Hematopoietic multipotent progenitor cell treated with erythropoietin and hydrocortisone succinate and interleukin-3 and kit ligand, for 8 days (in vitro differentiated cells): Measurements from ENCODE around the gene RFFL.
"Not testable (repeated sequence)": the region's sequence is repeated elsewhere in the genome, so short reads cannot be mapped to it uniquely, and the experiment has no call there.

Experiments
- DNase-seq: peaks from one replicate; pipeline ENCODE4 v3.0.0-alpha.2; 2015

Gene RFFL

DNA sequence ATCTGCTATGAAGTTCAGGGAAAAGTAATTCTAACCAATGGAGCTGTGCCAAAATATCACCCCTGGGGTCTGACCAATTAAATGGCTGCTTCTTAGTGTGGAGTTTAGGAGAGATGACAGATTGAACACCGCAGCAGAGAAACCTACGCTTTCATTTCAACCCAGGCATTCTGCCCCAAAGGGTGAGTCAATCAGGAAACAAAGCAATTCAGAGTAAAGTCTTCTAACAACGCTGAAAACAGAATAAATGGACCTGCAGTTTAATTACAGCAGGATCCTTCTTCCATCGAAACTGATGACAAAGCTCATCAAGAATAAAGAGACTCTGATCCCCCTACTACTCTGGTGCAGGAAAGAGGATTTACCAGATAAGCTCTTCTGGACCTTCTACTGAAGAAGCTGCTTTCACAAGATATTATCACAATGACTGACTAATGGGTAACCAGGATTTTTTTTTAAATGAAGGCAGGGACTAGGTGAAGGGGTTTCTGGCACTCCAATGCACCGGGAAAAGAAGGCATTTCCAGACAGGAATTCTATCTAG lies 16.7 kb downstream of the RFFL start:
- DNase-seq: no peak

- no peak for DNase-seq
These were observed 17.3 kb downstream of the RFFL start for GRCh38 chr17:35046245-35046644.

- not testable (repeated sequence) for DNase-seq
These were observed 18.0 kb downstream of the RFFL start for GRCh38 chr17:35045458-35045979.

GRCh38 chr17:35044181-35044580 lies 19.3 kb downstream of the RFFL start:
- DNase-seq: no peak

GRCh38 chr17:35041390-35041789 lies 22.1 kb downstream of the RFFL start:
- DNase-seq: no peak

DNA sequence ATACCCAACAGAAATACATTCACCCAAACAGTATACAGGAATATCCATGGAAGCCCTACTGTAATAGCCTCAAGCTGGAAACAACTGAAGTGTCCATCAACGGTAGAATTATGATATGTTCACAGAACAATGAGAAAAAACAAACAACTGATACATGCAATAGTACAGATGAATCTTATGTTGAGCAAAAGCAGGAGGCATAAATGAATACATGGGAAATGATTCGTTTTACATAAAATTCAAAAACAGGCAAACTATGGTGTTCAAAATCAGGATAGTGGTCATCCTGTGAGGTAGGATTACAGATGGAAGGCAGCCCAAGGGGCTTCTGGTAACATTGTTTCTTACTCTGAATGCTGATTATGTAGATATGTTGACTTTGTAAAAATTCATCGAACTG lies 25.1 kb downstream of the RFFL start:
- DNase-seq: no peak

- no peak for DNase-seq
These were observed 32.7 kb downstream of the RFFL start for GRCh38 chr17:35030780-35031179.

DNA sequence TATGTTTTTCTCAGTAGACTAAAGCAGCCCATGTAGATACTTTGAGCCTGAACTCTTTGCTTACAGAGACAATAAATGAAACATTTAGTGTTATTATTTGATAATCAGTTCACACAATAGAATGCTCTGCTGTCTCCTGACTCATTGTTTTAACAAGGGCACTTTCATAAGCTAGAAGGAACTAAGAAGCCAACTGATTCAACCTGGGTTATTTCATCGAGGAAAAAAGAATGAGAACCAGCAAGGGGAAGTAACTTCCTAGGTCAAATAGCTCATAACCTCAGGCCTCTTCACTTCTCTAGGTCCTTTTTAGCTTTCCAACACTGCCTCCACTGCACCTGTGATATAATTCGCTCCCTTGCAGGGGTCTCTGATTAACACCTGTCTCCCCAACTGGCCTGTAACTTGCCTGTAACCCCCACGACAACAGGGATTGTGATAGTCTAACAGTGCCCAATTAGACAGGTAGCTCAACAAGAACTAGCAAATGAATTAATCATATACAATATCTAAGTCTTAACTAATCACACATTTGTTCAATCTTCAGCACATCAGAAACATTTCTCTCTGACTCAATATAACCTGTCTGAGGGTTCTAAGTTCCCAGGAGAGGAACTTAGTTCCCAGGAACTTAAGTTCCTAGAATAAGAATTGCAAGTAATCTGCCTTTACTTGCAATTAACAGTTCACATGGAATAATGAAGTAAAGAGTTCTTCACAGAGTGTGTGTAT lies 34.8 kb downstream of the RFFL start:
- DNase-seq: no peak

DNA sequence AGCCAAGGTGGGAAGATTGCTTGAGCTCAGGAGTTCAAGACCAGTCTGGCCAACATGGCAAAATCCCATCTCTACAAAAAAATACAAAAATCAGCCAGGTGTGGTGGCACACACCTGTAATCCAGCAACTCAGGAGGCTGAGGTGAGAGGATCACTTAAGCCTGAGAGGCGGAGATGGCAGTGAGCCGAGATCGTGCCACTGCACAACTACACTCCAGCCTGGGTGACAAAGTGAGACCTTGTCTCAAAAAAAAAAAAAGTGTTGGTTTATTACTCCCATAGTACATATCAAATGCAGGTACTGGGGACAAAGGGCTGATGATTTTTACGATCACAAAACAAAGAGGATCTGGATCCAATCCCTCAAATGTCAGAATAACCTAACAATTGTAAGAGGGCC lies 35.4 kb downstream of the RFFL start:
- DNase-seq: not testable (repeated sequence)

DNA sequence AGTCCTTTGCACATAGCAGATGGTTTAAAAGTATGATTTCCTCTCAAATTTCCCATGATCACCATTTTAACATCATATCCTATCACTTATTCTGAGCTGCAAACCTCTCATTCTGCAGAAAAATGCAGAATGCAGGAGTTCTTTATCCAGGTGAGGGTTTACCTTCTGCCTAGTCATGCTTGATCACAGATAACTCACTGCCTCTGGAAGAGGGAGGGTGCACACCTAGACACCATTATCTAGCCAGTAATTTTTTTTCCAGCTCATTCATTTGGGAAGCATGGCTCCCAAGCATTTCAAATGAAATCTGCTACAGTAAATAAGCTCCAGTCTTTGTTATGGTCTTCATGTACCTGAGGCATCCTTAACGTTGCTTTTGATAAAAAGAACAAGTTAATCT lies 38.0 kb downstream of the RFFL start:
- DNase-seq: no peak

GRCh38 chr17:35023538-35023937 lies 40.0 kb downstream of the RFFL start:
- DNase-seq: no peak

DNA sequence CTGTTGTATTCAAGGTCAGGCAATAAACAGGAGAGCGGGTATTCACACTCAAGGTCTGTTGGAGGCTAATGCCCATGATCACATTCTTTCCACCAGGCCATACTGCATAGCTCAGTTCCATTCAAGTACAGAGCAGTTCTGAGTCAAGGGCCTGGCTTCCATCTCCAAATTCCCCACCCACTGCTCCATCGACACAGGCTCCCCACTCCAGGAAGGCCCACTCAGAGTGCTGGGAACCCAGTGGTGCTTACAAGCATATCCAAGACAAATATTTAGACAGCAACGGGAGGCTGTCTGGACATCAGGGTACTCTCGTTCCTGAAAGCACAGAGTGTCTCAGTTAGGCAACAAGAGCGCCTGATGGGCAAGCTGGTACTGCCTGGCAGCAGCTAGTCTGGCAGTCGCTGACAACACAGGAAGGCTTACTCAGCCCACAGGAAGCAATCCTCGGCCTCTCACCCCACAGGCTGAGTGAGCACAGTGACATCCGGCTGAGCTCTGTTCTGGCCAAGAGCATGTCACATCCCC lies 40.9 kb downstream of the RFFL start:
- no peak for DNase-seq

GRCh38 chr17:35021520-35022380 lies 41.8 kb downstream of the RFFL start:
- DNase-seq: no peak

- no peak for DNase-seq
These were observed 43.9 kb downstream of the RFFL start for GRCh38 chr17:35019386-35020179.

DNA sequence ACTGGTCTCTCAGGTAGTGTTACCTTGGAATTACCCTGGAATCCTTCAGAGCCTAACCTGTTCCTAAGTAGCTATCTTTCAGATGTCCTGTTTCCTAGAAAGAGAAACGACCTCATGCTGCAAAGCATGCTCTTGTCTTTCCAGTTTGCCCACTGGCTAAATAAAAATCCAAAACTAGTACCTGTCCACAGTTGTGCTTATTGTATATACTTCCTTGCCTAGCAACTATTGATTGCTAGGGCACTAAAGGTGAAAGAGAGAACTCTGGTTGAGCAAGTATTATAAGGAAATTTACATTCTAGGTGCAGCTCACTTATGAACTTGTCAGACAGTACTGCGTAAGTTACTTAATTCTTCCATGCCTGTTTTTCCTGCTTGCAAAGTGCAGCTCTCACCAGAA lies 44.7 kb downstream of the RFFL start:
- DNase-seq: no peak

DNA sequence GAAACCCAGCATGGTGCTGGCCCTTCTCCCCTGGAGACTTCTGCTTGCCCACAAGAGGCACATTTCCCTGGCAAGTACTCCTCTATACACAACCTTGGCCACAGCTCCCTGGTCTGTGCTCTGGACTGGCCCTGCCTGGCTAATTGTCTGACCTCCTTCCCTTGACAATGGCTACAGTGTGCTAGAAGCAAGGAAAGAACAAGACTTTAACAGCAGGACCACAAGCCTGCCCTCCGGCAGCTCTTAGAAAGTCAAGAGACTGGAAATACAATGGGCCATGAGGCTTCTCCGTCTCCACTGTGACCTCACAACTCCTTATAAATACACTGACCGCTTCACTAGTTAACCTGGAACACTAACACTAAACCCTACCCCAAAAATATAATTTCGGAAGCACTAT lies 46.5 kb downstream of the RFFL start:
- DNase-seq: no peak

- DNase-seq: no peak
These were observed 47.1 kb downstream of the RFFL start for GRCh38 chr17:35016369-35016768.

GRCh38 chr17:35011671-35012216 lies 51.8 kb downstream of the RFFL start:
- DNase-seq: no peak

DNA sequence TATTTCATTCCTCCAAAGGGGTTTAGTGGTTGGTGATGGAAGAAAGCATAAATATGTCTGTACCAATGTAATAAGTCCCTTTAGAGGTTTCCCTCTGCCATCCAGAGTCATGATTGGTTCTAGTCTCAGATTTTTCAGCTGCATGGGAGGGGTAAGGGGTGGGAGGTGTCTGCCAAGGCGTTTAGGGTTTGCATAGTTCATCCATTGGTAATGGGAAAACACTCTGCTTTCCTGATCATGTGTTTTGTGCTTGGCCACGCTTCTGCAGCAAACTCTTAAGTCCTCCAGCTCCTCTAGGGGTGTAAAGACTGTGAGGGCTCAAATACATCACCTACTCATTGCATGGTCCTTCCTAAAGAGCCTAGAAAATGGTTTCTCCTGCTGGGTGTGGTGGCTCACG lies 53.4 kb downstream of the RFFL start:
- DNase-seq: no peak

DNA sequence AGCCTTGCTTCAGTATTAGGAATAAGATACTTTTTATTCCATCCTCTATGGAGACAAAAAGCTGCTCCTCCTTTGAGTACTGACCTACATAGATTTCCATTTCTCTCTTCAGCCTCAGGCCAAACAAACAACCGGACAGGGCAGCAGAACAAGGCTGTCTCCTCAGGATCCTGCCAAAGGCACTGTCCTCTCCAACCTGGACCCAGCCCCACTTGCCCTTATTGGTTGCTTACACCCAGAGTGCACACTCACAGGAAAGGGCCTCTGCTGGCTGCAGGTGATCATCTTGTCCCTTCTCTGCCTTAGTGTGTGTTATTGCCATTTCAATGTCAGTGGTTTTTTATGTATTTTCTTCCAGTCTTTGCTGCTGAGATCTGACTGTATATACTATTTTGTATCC lies 56.5 kb downstream of the RFFL start:
- no peak for DNase-seq

GRCh38 chr17:35006345-35006744 lies 57.2 kb downstream of the RFFL start:
- no peak for DNase-seq

DNA sequence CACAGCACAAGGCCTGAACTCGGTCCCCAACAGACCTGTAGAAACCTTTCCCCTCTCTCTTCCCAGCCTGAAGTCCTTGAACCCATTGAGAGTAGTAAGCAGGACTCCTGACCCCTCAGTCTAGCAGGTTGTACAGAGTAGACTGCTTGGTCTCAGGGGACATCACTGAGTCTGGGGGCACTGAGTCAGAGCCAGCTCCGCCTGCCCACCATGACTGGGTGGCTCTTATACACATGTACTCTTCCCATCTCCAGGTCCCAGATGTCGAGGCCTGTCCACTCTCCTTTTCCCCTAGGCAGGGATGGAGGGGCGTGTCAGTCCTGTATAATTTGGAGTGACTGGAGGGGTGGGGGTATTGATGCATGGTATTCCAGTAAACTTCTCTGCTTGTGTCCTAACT lies 59.7 kb downstream of the RFFL start:
- DNase-seq: no peak
